H7 (cell line): ENCODE data around the gene BAIAP2L1. TPM values are rescaled to one million over a fixed set of nuclear protein-coding genes. Genes with fewer than 3 reads are reported as not detected.

Source experiments
- DNase-seq: peaks from one replicate; pipeline ENCODE4 v3.0.0; 2012
- H3K27me3 ChIP-seq: 2 replicates; pipeline ENCODE4 v1.6.0; 2011; ENCODE audit warnings: mild to moderate bottlenecking, low read length; ENCODE audit not compliant: control insufficient read depth, insufficient read depth
- H3K36me3 ChIP-seq: replicated peaks from 2 replicates; pipeline ENCODE4 v1.5.1; 2011; ENCODE audit warnings: low read length; ENCODE audit not compliant: control insufficient read depth, insufficient read depth
- H3K4me3 ChIP-seq: 2 replicates; pipeline ENCODE4 v1.5.1; 2011; ENCODE audit warnings: low read depth, mild to moderate bottlenecking, control low read depth, low read length, moderate library complexity; ENCODE audit not compliant: insufficient read depth
- total RNA-seq: library from RNA; depleted of rRNA; stranded (reverse); fragments of >200 nt; shearing (Covaris generic); gene quantifications from 2 replicates; pipeline ENCODE4 v1.2.3, GENCODE V29; 2014

Gene BAIAP2L1
- total RNA-seq, 1 experiment from 2014 or later = 16.6 TPM

GRCh38 chr7:98293265-98293664, 107.6 kb downstream of the BAIAP2L1 start:
- Histone ChIP-seq H3K36me3 (peaks cover 15% of the 10 kb centered on the region), H3K27me3 (no peaks in the 10 kb centered on the region), H3K4me3 (no peak overlapping the region)
- no peak for DNase-seq

GRCh38 chr7:98291717-98292116, 109.2 kb downstream of the BAIAP2L1 start:
- Histone ChIP-seq H3K4me3 (no peak overlapping the region), H3K27me3 (no peaks in the 10 kb centered on the region), H3K36me3 (peaks cover 15% of the 10 kb centered on the region)
- peak; percentile 77 for DNase-seq

- H3K36me3 ChIP-seq = peaks cover 13% of the 10 kb centered on the region
- no peaks in the 10 kb centered on the region for H3K27me3 ChIP-seq
- peak; percentile 60 for DNase-seq
- no peak overlapping the region for H3K4me3 ChIP-seq
These were observed 111.5 kb downstream of the BAIAP2L1 start for GRCh38 chr7:98289333-98289875.

- Histone ChIP-seq H3K36me3 (peaks cover 8% of the 10 kb centered on the region), H3K27me3 (no peaks in the 10 kb centered on the region), H3K4me3 (no peak overlapping the region)
- DNase-seq = peak; percentile 50
These were observed 112.6 kb downstream of the BAIAP2L1 start for GRCh38 chr7:98288064-98288823.

- H3K27me3 ChIP-seq = no peaks in the 10 kb centered on the region
- no peak overlapping the region for H3K4me3 ChIP-seq
- peak; percentile 93 for DNase-seq
- peaks cover 2% of the 10 kb centered on the region for H3K36me3 ChIP-seq
These were observed 113.4 kb downstream of the BAIAP2L1 start for GRCh38 chr7:98287486-98287959.

- no peaks in the 10 kb centered on the region; the same call in 1 of the 2 replicates for H3K27me3 ChIP-seq
- no peaks in the 10 kb centered on the region; the same call in 1 of the 2 replicates for H3K36me3 ChIP-seq
- no peak overlapping the region for H3K4me3 ChIP-seq
- DNase-seq = peak; percentile 64
These were observed 114.0 kb downstream of the BAIAP2L1 start for GRCh38 chr7:98286701-98287485.

- H3K4me3 ChIP-seq = no peak overlapping the region
- DNase-seq = peak; percentile 67
- no peaks in the 10 kb centered on the region; the same call in 1 of the 2 replicates for H3K27me3 ChIP-seq
- no peaks in the 10 kb centered on the region for H3K36me3 ChIP-seq
These were observed 114.8 kb downstream of the BAIAP2L1 start for GRCh38 chr7:98286093-98286539.

- Histone ChIP-seq H3K27me3 (no peaks in the 10 kb centered on the region; the same call in 1 of the 2 replicates), H3K4me3 (no peak overlapping the region), H3K36me3 (no peaks in the 10 kb centered on the region)
- DNase-seq = peak; percentile 46
These were observed 115.5 kb downstream of the BAIAP2L1 start for GRCh38 chr7:98285157-98286092.

GRCh38 chr7:98284335-98285036, 116.4 kb downstream of the BAIAP2L1 start:
- H3K36me3 ChIP-seq = no peaks in the 10 kb centered on the region
- peak; percentile 58 for DNase-seq
- no peaks in the 10 kb centered on the region; the same call in 1 of the 2 replicates for H3K27me3 ChIP-seq
- H3K4me3 ChIP-seq = no peak overlapping the region

GRCh38 chr7:98283887-98284222, 117.0 kb downstream of the BAIAP2L1 start:
- no peaks in the 10 kb centered on the region; the same call in 1 of the 2 replicates for H3K27me3 ChIP-seq
- no peaks in the 10 kb centered on the region for H3K36me3 ChIP-seq
- DNase-seq = peak; percentile 42
- H3K4me3 ChIP-seq = no peak overlapping the region

GRCh38 chr7:98283127-98283886, 117.6 kb downstream of the BAIAP2L1 start:
- Histone ChIP-seq H3K27me3 (no peaks in the 10 kb centered on the region; the same call in 1 of the 2 replicates), H3K36me3 (no peaks in the 10 kb centered on the region), H3K4me3 (no peak overlapping the region)
- peak; percentile 39 for DNase-seq

GRCh38 chr7:98282703-98283102, 118.2 kb downstream of the BAIAP2L1 start:
- Histone ChIP-seq H3K4me3 (peak overlapping the region; percentile 70), H3K36me3 (no peaks in the 10 kb centered on the region), H3K27me3 (no peaks in the 10 kb centered on the region; the same call in 1 of the 2 replicates)
- no peak for DNase-seq
